GM12873 (cell line): ENCODE results near the gene HOXC10.

Experiments used
- TF ChIP-seq, protein P1 (sequence below): IDR thresholded peaks from 2 replicates; pipeline ENCODE4 v1.5.1; 2012; ENCODE audit warnings: low read depth, mild to moderate bottlenecking, moderate library complexity, low read length, control low read depth; ENCODE audit not compliant: insufficient read depth; ENCODE audit errors: missing control alignments

HOXC10 gene

GRCh38 chr12:54011665-54012532, 27.0 kb downstream of the HOXC10 start:
- TF ChIP-seq, protein P1, sequence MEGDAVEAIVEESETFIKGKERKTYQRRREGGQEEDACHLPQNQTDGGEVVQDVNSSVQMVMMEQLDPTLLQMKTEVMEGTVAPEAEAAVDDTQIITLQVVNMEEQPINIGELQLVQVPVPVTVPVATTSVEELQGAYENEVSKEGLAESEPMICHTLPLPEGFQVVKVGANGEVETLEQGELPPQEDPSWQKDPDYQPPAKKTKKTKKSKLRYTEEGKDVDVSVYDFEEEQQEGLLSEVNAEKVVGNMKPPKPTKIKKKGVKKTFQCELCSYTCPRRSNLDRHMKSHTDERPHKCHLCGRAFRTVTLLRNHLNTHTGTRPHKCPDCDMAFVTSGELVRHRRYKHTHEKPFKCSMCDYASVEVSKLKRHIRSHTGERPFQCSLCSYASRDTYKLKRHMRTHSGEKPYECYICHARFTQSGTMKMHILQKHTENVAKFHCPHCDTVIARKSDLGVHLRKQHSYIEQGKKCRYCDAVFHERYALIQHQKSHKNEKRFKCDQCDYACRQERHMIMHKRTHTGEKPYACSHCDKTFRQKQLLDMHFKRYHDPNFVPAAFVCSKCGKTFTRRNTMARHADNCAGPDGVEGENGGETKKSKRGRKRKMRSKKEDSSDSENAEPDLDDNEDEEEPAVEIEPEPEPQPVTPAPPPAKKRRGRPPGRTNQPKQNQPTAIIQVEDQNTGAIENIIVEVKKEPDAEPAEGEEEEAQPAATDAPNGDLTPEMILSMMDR, result no peak

DNA sequence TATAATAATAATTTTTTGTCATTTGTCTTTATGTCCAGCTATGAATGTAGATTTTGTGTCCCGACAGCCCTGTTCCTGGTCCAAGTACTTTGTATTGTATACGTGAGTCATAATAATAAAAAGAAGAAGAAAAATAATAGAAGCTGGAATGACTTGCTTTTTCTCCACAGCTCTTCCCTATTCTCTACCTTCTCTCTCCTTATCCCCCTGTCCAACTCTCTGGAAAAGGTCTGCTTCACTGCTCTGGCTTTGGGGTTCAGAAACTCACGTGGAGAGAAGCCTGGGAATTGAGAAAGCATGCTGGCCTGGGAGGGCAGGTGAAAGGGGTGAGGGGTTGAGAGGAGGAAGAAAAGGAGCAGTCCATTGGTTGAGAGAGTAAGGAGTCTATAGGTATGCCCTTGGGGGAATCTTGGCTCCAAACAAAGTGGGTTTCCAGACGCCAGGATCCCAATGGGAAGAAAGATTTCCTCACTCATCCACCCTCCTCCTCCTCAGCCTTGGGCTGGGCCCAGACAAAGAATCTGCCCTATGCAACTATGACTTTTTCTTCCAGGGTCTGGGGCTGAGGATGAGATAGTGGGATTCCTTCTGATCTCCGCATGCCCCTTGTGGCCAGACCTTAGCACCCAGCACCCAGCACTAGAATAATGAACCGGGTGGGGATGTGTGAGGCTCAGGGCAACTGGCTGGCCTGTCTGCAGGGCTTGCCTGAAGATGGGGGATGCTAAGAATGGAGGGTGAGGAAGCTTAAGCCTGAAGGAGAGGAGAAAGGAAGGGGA, 27.9 kb downstream of the HOXC10 start:
- TF ChIP-seq, protein P1, result no peak

DNA sequence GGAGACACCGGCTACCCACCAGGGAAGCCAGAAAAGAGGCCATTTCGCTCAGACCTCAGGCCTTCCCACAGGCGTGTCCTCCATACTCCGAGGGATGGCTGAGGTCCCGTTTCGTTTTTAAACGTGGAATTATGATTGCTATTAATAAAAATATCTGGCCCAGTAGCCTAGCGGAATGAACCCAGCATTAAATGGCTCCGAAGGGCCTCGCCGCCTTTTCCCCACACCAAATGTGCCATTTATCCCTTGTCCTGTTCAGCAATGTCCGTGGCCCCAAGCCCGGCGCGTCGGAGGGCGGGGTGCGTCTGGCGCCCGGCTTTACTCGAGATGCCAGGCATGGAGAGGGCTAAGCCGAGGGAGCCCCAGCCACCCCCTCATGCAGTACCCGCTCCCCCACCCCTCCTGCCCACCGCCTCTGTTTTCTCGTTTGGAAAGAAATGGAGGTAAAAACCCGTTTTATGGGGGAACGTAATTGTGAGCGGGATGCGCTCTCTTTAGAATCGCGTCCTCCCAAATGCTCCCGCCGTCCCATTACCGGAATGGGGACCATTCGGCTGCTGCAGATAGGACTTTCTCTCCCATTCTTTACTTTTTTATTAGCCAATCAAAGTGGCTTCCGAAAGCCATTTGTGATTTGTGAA, 29.6 kb downstream of the HOXC10 start:
- TF ChIP-seq, protein P1, result no peak

DNA sequence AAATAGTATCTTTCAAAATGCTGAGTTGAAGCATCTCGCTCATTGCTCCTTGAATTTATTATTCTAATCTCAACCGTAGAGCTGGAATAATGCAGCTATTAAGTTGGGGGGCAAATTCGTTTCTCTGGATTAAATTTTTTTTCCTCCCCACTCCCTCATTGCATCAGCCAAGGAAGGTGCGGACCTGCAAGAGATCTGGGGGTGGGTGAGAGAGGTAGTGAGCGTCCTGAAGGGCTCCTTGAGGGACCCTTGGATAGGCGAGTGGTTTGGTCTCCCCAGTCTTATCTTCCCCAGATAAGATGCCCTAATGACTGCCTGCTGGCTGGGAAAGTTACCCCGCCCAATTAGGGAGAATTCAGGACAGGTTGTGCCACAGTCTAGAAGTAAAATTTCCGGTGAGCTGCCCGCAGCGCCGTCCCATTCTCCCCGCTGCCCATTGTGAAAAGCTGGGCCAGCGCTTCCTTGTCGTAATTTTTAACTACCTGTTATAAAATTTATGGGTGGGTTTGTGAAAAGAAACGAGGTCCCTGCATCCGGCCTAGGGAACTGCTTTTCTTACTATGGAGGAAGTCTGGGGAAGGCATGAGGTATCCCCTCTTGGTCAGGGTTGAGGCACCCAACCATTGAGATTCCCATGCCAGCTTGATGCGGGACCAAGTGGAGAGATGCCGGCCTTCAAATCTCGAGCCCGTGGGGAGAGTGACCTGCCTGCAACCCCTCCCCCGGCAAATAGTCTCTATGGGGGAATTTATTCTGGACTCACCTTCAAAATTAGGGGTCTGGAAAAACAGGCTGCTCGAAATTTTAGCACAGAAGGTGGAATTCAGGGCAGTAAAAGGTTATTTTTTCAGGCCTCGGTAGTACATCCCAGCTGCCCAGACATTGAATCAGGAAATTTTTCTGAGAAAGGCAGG, 30.3 kb downstream of the HOXC10 start:
- TF ChIP-seq, protein P1, result no peak

DNA sequence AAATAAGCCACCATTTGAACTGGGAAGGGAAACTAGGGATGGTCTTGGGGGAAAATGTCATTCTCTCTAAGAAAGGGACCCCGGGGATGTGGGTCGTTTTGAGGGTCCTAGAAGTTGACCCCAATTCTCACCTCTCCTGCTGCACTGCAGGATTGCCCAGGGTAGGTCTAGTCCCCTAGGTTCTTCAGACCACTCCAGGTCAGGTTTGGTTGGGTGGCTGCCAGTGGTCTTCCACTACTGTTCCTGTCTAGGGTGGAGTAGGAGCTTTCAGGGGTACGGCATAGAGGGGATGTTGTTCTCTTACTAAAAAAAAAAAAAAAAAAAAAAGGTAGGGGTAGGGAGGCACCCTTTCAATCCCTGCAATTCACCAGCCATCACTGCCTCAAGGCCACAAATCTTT, 31.1 kb downstream of the HOXC10 start:
- TF ChIP-seq, protein P1, result no peak

GRCh38 chr12:54016478-54016964, 31.6 kb downstream of the HOXC10 start:
- TF ChIP-seq, protein P1, result no peak
